ENCODE measurements around the gene EHD4.

EHD4 gene

DNA sequence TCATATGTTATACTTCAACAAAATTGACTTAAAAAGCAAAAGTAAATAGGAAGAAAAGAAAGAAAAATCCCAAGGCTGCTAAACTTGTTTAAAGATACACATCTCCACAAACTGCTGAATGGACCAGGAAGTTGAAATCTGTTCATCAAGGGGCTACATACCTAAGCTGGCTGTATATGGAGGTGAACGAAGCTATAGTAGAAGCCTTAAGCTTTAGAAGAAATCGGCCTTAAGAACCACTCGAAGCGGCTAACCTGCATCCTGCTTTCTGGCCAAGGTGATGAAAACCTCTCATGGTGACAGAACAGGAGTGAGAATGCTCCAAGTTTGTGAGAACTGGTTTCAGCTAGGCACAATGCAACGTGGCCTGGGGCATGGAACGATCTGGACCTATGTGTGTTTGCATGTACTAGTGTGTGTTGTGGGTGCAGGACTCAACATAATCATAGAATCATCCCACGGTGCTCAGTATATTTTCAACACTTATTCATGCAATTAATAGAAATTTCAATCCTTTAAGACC lies 47.2 kb downstream of the EHD4 start:
- H3K36me3 ChIP-seq (ENCODE audit: control insufficient read depth, insufficient read depth, low read length) = no peaks in the 10 kb centered on the region

DNA sequence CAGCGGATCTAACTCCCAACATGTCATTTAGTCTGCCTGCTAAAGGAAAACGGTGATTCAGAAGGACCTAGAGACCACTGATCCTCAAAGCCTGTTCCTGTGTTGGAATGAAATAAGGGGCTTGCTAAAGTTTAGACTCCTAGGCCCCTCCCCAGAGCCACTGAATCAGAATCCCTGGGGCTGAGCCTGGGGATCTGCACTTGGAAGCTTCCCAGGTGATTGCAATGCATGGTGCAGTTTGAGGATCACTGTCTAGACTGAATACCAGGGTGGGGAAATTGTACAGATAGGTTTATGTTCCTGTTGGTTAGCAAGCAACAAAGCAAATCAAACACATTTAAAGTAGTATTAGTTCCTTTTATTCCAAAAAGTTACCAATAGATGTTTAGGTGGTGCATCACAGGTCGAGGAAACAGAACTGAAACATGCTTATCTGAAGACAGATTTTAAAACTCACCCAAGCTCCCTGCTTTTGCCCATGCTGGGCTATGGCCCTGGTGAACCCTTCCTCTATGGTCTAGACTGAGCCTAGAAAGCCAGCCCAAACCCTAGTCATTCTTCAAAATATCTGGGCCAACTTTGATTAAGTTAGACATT lies 48.9 kb downstream of the EHD4 start:
- no peak overlapping the region for H3K4me3 ChIP-seq (ENCODE audit: low read length)
- peaks cover 69% of the 10 kb centered on the region for H3K4me1 ChIP-seq (ENCODE audit: control insufficient read depth, insufficient read depth, low read length)
- no peaks in the 10 kb centered on the region for H3K36me3 ChIP-seq (ENCODE audit: control insufficient read depth, insufficient read depth, low read length)
- no peaks in the 10 kb centered on the region for H3K9me3 ChIP-seq (ENCODE audit: control insufficient read depth, low read length)
- no peak overlapping the region for H3K9ac ChIP-seq (ENCODE audit: low read length)
- H3K27me3 ChIP-seq (ENCODE audit: control insufficient read depth, insufficient read depth, low read length) = no peaks in the 10 kb centered on the region

More for the DNA sequence above, 47.2 kb downstream of the EHD4 start:
- Histone ChIP-seq H3K27me3 (ENCODE audit: control insufficient read depth, insufficient read depth, low read length) (no peaks in the 10 kb centered on the region), H3K4me1 (ENCODE audit: control insufficient read depth, insufficient read depth, low read length) (peaks cover 69% of the 10 kb centered on the region), H3K9me3 (ENCODE audit: control insufficient read depth, low read length) (no peaks in the 10 kb centered on the region), H3K9ac (ENCODE audit: low read length) (no peak overlapping the region), H3K4me3 (ENCODE audit: low read length) (no peak overlapping the region)

DNA sequence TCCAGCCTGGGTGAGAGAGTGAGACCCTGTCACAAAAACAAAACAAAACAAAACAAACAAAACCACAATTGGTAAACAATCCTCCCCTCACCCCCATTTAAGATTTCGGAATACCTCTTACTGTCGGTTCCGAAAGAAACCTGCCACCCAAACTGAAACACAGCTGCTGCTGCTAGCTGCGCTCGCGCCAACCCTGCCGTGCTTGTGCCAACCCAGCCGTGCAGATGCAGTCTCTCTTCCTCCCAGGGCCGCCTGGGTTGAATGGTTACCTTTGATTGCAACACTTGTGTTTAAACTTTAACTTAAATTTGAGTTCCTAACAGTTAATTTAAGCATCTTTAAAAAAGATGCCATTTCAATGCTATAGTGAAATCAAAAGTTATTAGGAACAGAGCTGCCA lies 50.0 kb downstream of the EHD4 start:
- Histone ChIP-seq H3K27me3 (ENCODE audit: control insufficient read depth, insufficient read depth, low read length) (no peaks in the 10 kb centered on the region), H3K9ac (ENCODE audit: low read length) (no peak overlapping the region), H3K4me1 (ENCODE audit: control insufficient read depth, insufficient read depth, low read length) (peaks cover 69% of the 10 kb centered on the region), H3K9me3 (ENCODE audit: control insufficient read depth, low read length) (no peaks in the 10 kb centered on the region), H3K36me3 (ENCODE audit: control insufficient read depth, insufficient read depth, low read length) (no peaks in the 10 kb centered on the region), H3K4me3 (ENCODE audit: low read length) (no peak overlapping the region)

DNA sequence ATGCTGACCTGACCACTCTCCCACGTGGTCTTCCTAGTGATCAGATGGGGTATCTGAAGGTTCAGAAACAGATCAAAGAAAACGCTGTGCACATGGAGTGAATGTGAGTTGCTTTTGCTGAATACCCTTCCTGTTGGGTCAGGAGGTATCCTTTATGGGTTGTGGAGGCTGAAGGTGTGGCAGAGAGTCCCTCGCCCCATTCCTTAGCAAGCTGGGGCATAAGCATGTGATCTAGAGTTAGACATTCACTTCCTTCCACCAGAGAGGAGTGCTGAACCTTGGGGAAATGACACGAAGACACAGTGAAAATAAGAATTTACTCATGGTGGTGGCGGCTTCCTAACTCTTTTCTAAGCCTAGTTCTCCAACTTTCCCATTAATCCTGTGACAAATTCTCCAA lies 50.7 kb downstream of the EHD4 start:
- H3K9ac ChIP-seq (ENCODE audit: low read length) = no peak overlapping the region
- no peaks in the 10 kb centered on the region for H3K27me3 ChIP-seq (ENCODE audit: control insufficient read depth, insufficient read depth, low read length)
- H3K9me3 ChIP-seq (ENCODE audit: control insufficient read depth, low read length) = no peaks in the 10 kb centered on the region
- peaks cover 63% of the 10 kb centered on the region for H3K4me1 ChIP-seq (ENCODE audit: control insufficient read depth, insufficient read depth, low read length)
- H3K4me3 ChIP-seq (ENCODE audit: low read length) = no peak overlapping the region
- no peaks in the 10 kb centered on the region for H3K36me3 ChIP-seq (ENCODE audit: control insufficient read depth, insufficient read depth, low read length)

DNA sequence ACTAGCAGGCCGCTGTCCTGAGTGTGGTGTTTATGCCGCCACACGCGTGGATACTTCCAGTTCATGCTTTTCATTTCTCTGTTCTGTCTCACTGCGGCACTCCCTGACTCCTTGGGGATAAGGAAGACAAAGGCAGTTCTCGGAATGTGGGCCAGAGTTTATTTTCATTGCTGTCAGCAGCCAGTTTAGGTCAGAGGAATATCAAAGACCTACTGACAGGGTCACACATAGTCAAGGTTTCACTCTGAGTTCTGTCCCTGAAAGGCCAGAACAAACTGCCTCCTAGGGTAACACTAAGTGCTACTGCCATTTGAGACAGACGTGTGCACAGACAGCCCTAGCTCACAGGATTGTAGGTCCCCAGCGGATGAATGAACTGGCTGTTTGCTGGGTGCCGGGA lies 51.2 kb downstream of the EHD4 start:
- Histone ChIP-seq H3K4me3 (ENCODE audit: low read length) (no peak overlapping the region), H3K4me1 (ENCODE audit: control insufficient read depth, insufficient read depth, low read length) (peaks cover 58% of the 10 kb centered on the region)

DNA sequence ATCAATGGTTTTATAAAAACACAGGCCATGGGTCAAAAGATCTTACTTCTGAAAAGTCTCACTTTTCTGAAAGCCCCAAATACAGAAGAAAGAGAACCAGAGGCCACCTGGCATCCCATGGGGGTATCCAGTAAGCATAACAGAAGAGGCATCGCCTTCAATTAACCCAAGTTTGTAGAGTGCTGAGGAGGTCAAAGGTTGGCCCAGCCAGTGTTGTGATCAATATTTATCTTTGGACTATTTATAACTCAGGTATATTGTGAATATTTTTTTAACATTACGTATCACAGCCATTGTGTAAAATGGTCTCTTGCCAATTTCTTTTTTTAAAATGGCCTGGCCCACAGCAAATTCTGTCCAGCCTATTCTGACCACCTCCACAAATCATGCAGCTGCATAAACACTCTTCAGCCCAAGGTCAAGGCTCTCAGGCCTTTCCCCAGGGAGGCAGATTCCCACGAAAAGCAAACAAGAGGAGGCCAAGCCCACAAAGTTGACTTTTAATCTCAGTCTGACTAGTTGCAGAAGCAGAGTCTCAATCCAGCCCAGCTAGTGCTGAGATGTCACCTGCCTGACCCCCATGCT lies 52.3 kb downstream of the EHD4 start:
- Histone ChIP-seq H3K9ac (ENCODE audit: low read length) (no peak overlapping the region), H3K4me3 (ENCODE audit: low read length) (no peak overlapping the region), H3K27me3 (ENCODE audit: control insufficient read depth, insufficient read depth, low read length) (no peaks in the 10 kb centered on the region), H3K4me1 (ENCODE audit: control insufficient read depth, insufficient read depth, low read length) (peaks cover 52% of the 10 kb centered on the region), H3K36me3 (ENCODE audit: control insufficient read depth, insufficient read depth, low read length) (no peaks in the 10 kb centered on the region), H3K9me3 (ENCODE audit: control insufficient read depth, low read length) (no peaks in the 10 kb centered on the region)

More for the DNA sequence above, 51.2 kb downstream of the EHD4 start:
- Histone ChIP-seq H3K36me3 (ENCODE audit: control insufficient read depth, insufficient read depth, low read length) (no peaks in the 10 kb centered on the region), H3K27me3 (ENCODE audit: control insufficient read depth, insufficient read depth, low read length) (no peaks in the 10 kb centered on the region), H3K9me3 (ENCODE audit: control insufficient read depth, low read length) (no peaks in the 10 kb centered on the region), H3K9ac (ENCODE audit: low read length) (no peak overlapping the region)

DNA sequence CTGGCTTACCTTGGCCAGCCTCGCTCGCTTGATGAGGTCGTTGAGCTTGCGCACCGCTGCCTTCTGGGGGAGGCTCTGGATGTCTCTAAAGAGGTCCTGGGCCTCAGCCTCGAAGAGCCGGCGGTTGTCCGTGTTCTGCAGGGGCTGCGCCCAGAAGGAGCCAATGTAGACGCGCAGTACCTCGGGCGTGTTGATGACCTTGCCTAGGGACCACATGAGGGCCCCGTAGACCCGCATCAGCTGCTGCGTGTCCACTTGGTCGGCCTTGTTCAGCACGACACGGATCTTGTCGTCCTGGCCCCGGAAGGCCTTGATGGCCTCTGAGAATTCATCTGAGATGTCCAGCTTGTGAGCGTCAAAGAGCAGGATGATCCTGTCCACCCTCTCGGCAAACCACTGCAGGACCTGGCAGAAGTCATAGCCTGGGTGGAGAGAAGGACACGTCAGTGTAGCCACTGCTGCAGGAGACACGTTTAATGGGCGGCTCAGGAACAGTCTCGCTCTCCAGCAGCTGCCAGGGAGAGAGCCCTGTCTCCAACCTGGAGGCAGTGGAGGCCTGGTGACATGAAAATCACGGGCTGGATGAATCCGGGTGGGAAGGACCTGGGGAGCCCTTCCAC lies 53.0 kb downstream of the EHD4 start:
- Histone ChIP-seq H3K27me3 (ENCODE audit: control insufficient read depth, insufficient read depth, low read length) (no peaks in the 10 kb centered on the region), H3K9me3 (ENCODE audit: control insufficient read depth, low read length) (no peaks in the 10 kb centered on the region), H3K4me3 (ENCODE audit: low read length) (no peak overlapping the region), H3K36me3 (ENCODE audit: control insufficient read depth, insufficient read depth, low read length) (no peaks in the 10 kb centered on the region), H3K9ac (ENCODE audit: low read length) (no peak overlapping the region), H3K4me1 (ENCODE audit: control insufficient read depth, insufficient read depth, low read length) (peaks cover 52% of the 10 kb centered on the region)

DNA sequence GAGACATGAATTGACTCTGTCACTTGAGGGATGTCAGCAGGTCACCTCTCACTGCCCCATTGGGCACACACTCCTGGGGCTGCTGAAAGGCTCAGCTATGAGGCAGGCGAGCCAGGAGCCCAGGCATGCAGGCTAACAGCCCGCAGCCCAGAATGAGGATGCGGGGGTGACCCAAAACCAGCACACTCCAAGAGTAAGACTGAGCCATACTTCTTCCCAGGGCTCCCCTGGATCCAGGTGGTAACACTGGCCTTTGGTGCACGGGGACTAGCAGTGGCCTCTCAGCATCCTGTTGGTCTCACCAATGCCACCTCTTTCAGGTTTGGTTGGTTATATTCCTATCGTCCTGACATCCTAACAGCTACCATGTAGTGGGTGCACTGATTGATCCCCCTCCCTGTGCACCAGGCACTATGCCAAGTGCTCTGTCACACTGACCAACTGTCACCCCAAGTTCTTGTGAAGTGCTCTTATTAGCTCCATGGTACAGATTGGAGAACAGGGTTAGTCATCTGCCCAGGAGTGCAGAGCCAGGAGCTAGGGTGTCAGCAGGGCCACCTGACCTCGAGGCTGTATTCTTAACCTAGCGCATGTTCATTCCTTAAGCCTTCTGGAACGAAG lies 53.7 kb downstream of the EHD4 start:
- H3K4me1 ChIP-seq (ENCODE audit: control insufficient read depth, insufficient read depth, low read length) = peaks cover 52% of the 10 kb centered on the region
- no peaks in the 10 kb centered on the region for H3K36me3 ChIP-seq (ENCODE audit: control insufficient read depth, insufficient read depth, low read length)
- H3K9me3 ChIP-seq (ENCODE audit: control insufficient read depth, low read length) = no peaks in the 10 kb centered on the region
- no peak overlapping the region for H3K4me3 ChIP-seq (ENCODE audit: low read length)
- H3K27me3 ChIP-seq (ENCODE audit: control insufficient read depth, insufficient read depth, low read length) = no peaks in the 10 kb centered on the region
- no peak overlapping the region for H3K9ac ChIP-seq (ENCODE audit: low read length)

DNA sequence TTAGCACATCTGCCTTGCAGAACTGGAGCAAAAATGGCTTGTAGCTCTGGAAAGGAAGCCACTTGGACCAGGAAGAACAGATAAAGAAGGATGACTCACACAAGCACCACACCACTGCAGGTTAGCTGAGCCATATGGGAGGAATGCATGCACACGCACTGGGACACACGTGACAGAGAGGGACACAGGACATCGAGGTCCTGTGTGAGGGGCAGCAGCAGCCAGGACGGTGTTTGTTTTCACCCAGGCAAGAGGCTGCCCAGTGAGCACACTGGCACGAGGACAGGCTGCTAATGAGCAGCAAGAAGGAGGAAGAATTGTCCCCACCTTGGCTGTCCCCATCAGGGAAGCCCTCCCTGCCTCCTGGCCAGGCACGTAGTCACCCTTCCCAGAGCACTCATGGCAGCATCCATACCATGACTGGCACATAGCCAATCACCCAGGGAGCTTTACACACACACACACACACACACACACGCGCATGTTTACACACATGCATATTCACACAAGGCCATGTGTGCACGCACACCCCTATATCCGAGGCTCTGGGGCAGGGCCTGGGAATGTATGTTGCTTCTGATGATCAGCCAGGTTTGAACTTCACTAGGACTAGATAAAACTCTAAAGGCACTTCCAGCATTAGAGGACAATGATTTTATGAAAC lies 54.5 kb downstream of the EHD4 start:
- H3K4me1 ChIP-seq (ENCODE audit: control insufficient read depth, insufficient read depth, low read length) = peaks cover 52% of the 10 kb centered on the region
- no peak overlapping the region for H3K9ac ChIP-seq (ENCODE audit: low read length)
- no peaks in the 10 kb centered on the region for H3K27me3 ChIP-seq (ENCODE audit: control insufficient read depth, insufficient read depth, low read length)
- H3K9me3 ChIP-seq (ENCODE audit: control insufficient read depth, low read length) = no peaks in the 10 kb centered on the region
- no peaks in the 10 kb centered on the region for H3K36me3 ChIP-seq (ENCODE audit: control insufficient read depth, insufficient read depth, low read length)
- H3K4me3 ChIP-seq (ENCODE audit: low read length) = no peak overlapping the region

DNA sequence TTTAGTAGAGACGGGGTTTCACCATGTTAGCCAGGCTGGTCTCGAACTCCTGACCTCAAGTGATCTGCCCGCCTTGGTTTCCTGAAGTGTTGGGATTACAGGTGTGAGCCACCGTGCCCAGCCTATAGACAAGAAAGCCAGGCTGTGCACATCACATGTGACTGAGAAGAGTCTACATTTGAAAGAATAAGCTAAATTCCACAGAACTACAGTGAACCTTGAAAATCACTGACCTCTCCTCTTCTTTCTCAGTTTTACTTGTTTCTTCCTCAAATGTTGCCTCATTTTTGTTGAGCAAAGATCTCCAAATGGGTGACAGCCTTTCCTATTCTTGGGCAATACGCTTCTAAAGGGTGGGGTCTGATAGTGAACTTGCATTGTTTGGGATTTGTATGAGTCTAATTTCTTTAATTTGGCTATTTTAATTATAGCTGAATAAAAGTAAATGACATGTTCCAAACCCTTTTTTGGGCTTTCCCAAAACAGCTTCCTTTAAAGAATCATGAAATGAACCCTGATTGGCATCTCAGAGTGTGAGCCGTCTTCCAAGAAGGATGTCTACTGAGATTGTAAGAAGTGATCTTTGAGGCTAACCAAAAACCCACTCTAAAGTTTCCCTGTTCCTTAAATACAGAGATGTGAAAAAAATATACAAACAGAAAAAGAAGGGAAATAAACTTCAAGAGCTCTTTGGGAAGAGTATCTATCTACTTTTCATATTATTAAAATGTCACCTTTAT lies 56.9 kb downstream of the EHD4 start:
- H3K9ac ChIP-seq (ENCODE audit: low read length) = no peak overlapping the region
- peaks cover 40% of the 10 kb centered on the region for H3K4me1 ChIP-seq (ENCODE audit: control insufficient read depth, insufficient read depth, low read length)
- no peaks in the 10 kb centered on the region for H3K27me3 ChIP-seq (ENCODE audit: control insufficient read depth, insufficient read depth, low read length)
- H3K9me3 ChIP-seq (ENCODE audit: control insufficient read depth, low read length) = no peaks in the 10 kb centered on the region
- no peaks in the 10 kb centered on the region for H3K36me3 ChIP-seq (ENCODE audit: control insufficient read depth, insufficient read depth, low read length)
- H3K4me3 ChIP-seq (ENCODE audit: low read length) = no peak overlapping the region

DNA sequence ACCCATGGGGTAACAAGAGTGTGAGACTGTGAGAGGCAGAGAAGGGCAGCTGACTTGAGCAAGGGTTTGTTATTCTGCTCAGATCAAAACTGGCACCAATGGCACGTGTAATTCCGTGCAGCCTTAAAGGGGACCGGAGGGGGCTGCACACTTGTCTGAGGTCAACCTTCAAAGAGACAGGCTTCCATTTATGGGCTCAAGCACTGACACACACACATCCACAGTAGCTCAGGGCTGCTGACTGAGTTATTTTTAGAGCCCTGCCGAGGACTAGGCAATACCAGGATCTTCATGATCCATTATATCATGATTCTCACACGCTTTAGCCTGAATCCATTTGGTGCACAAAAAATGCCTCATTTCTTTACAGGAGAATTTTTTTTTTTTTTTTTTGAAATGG lies 57.9 kb downstream of the EHD4 start:
- Histone ChIP-seq H3K9me3 (ENCODE audit: control insufficient read depth, low read length) (no peaks in the 10 kb centered on the region), H3K27me3 (ENCODE audit: control insufficient read depth, insufficient read depth, low read length) (no peaks in the 10 kb centered on the region), H3K36me3 (ENCODE audit: control insufficient read depth, insufficient read depth, low read length) (no peaks in the 10 kb centered on the region), H3K9ac (ENCODE audit: low read length) (no peak overlapping the region), H3K4me3 (ENCODE audit: low read length) (no peak overlapping the region), H3K4me1 (ENCODE audit: control insufficient read depth, insufficient read depth, low read length) (peaks cover 40% of the 10 kb centered on the region)

Measured in mucosa of stomach (tissue), 1 donor.